Measurements from ENCODE around the gene CHD1L.

GRCh38 chr1:147213271-147213670 lies 29.2 kb upstream of the CHD1L start:
- no peak for TF ChIP-seq NCOA1 (CRISPR knock-in tag; IDR thresholded peaks at IDR 0.05)
- no peak for TF ChIP-seq RAD21 (CRISPR knock-in tag; IDR thresholded peaks at IDR 0.05)
- TF ChIP-seq ARHGAP35 (CRISPR knock-in tag; IDR thresholded peaks at IDR 0.05; ENCODE audit: borderline replicate concordance): no peak
- TF ChIP-seq ZFP36 (IDR thresholded peaks at IDR 0.05; ENCODE audit: borderline replicate concordance, low read depth, low read length, partially characterized antibody): no peak
- no peak for TF ChIP-seq BRD4 (CRISPR knock-in tag; IDR thresholded peaks at IDR 0.05)
- TF ChIP-seq ZNF580 (CRISPR knock-in tag; IDR thresholded peaks at IDR 0.05; ENCODE audit: borderline replicate concordance, low read depth): no peak
- TF ChIP-seq MAFK (conservative IDR thresholded peaks at IDR 0.05 in 1 of 2, IDR thresholded peaks at IDR 0.05 in 1 of 2; ENCODE audit: low read length in 2 of 2): no peak
- TF ChIP-seq E2F1 (CRISPR knock-in tag; IDR thresholded peaks at IDR 0.05): no peak
- TF ChIP-seq ZBTB21 (CRISPR knock-in tag; IDR thresholded peaks at IDR 0.05): no peak
- no peak for TF ChIP-seq SKIL (CRISPR knock-in tag; IDR thresholded peaks at IDR 0.05; ENCODE audit: borderline replicate concordance)
